ENCODE results near the gene COTL1.

DNA sequence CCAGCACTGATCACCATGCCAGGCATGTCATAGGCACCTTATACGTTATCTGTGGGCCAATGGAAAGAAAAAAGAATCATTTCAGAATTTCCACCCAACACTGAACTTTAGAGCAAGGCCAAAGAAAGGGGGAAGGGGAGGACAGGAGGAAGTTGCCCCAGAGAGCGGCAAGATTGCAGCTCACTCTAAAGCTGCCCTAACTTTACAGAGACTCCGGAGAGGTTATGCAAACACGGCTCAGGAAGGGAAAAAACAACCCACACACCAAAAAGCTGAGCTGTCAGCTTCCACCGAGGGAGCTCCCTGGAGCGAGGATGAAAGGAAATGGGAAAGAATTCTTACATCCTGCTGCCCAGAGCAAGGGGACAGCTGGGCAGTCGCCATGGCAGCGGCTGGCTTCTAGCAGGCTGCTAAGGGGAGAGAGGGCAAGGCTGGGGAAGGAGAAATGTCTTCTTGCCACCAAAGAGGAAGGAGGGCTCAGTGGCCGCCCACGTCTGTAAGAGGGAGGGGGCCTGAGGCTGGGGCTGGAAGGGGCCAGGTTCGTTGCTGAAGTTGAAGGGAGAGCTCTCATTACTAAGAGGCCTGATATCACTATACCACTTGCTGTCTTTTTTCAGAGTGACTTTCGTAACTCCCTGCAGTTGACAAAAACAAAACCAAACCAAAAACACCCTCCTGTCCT is 18.2 kb downstream of the COTL1 start:
- TF ChIP-seq, protein P1, sequence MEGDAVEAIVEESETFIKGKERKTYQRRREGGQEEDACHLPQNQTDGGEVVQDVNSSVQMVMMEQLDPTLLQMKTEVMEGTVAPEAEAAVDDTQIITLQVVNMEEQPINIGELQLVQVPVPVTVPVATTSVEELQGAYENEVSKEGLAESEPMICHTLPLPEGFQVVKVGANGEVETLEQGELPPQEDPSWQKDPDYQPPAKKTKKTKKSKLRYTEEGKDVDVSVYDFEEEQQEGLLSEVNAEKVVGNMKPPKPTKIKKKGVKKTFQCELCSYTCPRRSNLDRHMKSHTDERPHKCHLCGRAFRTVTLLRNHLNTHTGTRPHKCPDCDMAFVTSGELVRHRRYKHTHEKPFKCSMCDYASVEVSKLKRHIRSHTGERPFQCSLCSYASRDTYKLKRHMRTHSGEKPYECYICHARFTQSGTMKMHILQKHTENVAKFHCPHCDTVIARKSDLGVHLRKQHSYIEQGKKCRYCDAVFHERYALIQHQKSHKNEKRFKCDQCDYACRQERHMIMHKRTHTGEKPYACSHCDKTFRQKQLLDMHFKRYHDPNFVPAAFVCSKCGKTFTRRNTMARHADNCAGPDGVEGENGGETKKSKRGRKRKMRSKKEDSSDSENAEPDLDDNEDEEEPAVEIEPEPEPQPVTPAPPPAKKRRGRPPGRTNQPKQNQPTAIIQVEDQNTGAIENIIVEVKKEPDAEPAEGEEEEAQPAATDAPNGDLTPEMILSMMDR (IDR thresholded peaks at IDR 0.05): no peak
- TF ChIP-seq POLR2A (IDR thresholded peaks at IDR 0.05) (no peak), EP300 (IDR thresholded peaks at IDR 0.05) (peak in 1 of 2 donors; percentile 73)
